Esophagus squamous epithelium (tissue), 4 donors: Measurements from ENCODE around the gene ASH1L.

Experiments
- POLR2A ChIP-seq, 4 donors: fragments of 450-650 bp; IDR thresholded peaks; one replicate each; pipeline ENCODE4 v1.6.1; 2017; ENCODE audit warnings: antibody characterized with exemption in 4 of 4, mild to moderate bottlenecking in 4 of 4, moderate library complexity in 3 of 4
- TF ChIP-seq, protein P1 (sequence below), 6 experiments: fragments of 450-650 bp in 4 of 6; fragments of 200-600 bp in 2 of 6; sonication (generic) in 2 of 6; IDR thresholded peaks; one replicate each; pipeline ENCODE4 v1.5.1; 2016 to 2019; ENCODE audit warnings: antibody characterized with exemption in 6 of 6, mild to moderate bottlenecking in 4 of 6, moderate library complexity in 4 of 6

DNA sequence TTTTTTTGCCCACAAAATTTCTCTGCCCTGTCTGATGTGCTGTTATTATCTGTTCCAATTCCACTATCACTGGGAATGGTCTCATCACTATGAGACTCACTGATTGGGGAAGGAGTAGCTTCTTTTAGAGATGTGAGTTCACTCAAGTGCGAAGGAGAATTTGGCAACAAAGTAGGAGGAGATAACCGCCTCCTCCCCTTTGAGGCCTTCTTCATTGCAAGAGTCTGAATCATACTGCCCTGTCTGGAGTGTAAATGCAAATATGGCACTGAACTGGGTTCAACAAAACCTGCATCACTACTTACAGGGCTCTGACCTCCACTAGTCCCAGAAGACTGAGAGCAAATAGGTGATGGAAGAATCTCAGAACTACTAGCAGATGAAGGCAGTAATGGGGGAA is 83.4 kb downstream of the ASH1L start:
- no peak for TF ChIP-seq POLR2A (IDR thresholded peaks at IDR 0.05)
- TF ChIP-seq, protein P1, sequence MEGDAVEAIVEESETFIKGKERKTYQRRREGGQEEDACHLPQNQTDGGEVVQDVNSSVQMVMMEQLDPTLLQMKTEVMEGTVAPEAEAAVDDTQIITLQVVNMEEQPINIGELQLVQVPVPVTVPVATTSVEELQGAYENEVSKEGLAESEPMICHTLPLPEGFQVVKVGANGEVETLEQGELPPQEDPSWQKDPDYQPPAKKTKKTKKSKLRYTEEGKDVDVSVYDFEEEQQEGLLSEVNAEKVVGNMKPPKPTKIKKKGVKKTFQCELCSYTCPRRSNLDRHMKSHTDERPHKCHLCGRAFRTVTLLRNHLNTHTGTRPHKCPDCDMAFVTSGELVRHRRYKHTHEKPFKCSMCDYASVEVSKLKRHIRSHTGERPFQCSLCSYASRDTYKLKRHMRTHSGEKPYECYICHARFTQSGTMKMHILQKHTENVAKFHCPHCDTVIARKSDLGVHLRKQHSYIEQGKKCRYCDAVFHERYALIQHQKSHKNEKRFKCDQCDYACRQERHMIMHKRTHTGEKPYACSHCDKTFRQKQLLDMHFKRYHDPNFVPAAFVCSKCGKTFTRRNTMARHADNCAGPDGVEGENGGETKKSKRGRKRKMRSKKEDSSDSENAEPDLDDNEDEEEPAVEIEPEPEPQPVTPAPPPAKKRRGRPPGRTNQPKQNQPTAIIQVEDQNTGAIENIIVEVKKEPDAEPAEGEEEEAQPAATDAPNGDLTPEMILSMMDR (IDR thresholded peaks at IDR 0.05) = no peak
